Measurements from ENCODE around the gene KLF3.

Gene KLF3

DNA sequence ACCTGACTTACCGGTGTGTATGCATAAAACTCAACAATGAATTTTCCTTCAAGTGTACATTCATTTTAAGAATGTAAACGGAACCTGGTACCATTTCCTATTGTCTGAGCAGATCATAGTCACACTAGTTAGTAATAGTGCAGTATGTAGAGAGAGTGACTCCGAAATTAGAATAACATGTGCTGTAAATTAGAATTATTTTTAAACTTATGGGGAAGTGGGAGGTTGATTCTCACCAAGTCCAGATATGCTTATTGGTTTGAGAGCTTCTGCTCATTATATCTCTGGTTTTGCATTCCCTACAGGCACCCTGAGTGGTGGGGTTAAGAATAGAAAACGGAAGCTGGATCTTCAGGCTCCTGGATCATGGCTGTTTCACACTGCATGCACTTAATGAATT is 39.6 kb downstream of the KLF3 start:
- H3K27me3 ChIP-seq (ENCODE audit: insufficient read depth, low read length): no peaks in the 10 kb centered on the region
- WGBS: 86% methylated on average over 4 of the region's 4 CpGs
- H3K4me1 ChIP-seq (ENCODE audit: insufficient read depth, low read length): peaks cover 23% of the 10 kb centered on the region
- no peaks in the 10 kb centered on the region for H3K9me3 ChIP-seq (ENCODE audit: insufficient read depth, low read depth, low read length)
- peaks cover 3% of the 10 kb centered on the region; the same call in 1 of the 2 replicates for H3K36me3 ChIP-seq (ENCODE audit: insufficient read depth, low read length)
- no peak overlapping the region for H3K9ac ChIP-seq (ENCODE audit: low read depth, low read length)
- H3K27ac ChIP-seq (ENCODE audit: low read depth, low read length): no peak overlapping the region
- no peak overlapping the region for H3K4me3 ChIP-seq (ENCODE audit: low read length)

DNA sequence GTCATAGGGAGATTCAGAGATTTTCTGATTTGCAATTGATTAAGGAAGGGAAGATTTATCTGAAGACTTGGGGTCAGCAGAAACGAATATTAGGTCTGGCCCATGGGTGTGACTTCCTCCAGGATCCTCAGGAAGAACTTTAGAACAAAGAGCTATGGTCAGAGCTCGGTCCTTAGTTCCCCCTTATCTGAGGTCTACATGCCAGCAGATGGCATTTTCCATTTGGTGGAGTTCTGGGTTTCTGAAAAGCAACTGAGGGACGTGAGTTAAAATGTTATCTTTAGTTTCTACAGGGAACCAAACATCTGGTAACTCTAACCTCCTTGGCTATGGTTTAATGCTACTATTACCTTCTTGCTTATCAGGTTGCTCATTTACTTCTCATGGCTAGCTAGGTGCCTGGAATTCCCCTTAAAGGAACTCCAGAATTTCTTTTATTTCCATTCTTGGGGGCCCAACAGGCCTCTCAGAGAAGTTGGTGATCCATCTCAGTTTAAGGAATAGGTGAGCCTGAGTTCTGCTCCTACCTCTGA is 40.7 kb downstream of the KLF3 start:
- Histone ChIP-seq H3K9me3 (ENCODE audit: insufficient read depth, low read depth, low read length) (no peaks in the 10 kb centered on the region), H3K4me1 (ENCODE audit: insufficient read depth, low read length) (peaks cover 22% of the 10 kb centered on the region), H3K27ac (ENCODE audit: low read depth, low read length) (no peak overlapping the region), H3K36me3 (ENCODE audit: insufficient read depth, low read length) (no peaks in the 10 kb centered on the region), H3K27me3 (ENCODE audit: insufficient read depth, low read length) (no peaks in the 10 kb centered on the region), H3K4me3 (ENCODE audit: low read length) (no peak overlapping the region), H3K9ac (ENCODE audit: low read depth, low read length) (no peak overlapping the region)
- WGBS: 90% methylated on average over 3 of the region's 3 CpGs

DNA sequence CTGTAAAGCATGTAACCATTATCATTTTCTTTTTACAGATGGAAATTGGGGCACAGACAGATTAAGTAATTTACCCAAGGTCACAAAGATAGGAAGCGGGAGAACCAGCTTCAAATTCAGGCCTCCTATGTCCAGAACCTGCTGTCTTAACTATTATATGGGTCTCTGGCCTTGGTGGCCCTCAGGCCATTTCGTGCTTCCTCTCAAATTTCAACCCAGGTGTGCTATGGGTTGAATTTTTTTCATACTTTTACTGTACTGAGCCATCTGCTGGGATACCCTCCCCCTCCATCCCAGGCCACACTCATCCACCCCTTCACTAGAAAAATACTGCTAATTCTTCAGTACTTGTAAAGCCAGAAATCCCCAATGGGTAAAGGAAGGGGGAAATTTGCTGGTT is 42.3 kb downstream of the KLF3 start:
- H3K36me3 ChIP-seq (ENCODE audit: insufficient read depth, low read length): no peaks in the 10 kb centered on the region
- H3K4me1 ChIP-seq (ENCODE audit: insufficient read depth, low read length): peaks cover 7% of the 10 kb centered on the region
- WGBS: 80% methylated on average over 2 of the region's 2 CpGs
- H3K27me3 ChIP-seq (ENCODE audit: insufficient read depth, low read length): no peaks in the 10 kb centered on the region
- H3K9ac ChIP-seq (ENCODE audit: low read depth, low read length): no peak overlapping the region
- H3K27ac ChIP-seq (ENCODE audit: low read depth, low read length): no peak overlapping the region
- H3K4me3 ChIP-seq (ENCODE audit: low read length): no peak overlapping the region
- no peaks in the 10 kb centered on the region for H3K9me3 ChIP-seq (ENCODE audit: insufficient read depth, low read depth, low read length)

DNA sequence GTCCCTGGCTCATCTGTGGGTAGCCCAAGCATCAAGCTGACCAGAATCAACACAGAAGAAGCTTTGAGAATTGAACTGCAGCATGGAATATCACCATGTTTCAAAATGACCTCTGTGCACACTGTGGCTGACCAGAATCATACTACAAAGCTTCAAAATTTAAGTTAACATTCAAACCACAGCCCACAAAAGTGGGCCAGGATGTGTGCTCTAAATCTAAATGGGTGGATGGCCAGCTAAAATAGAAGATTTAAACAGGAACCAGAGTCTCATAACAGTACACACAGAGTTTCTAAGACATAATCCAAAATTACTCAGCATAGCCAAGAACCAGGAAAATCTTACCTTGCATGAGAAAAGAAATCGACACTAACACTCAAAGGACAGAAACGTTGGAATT is 46.1 kb downstream of the KLF3 start:
- no peak overlapping the region for H3K27ac ChIP-seq (ENCODE audit: low read depth, low read length)
- no peaks in the 10 kb centered on the region for H3K36me3 ChIP-seq (ENCODE audit: insufficient read depth, low read length)
- 100% methylated on average over 1 of the region's 2 CpGs for WGBS
- H3K4me1 ChIP-seq (ENCODE audit: insufficient read depth, low read length): no peaks in the 10 kb centered on the region
- H3K9me3 ChIP-seq (ENCODE audit: insufficient read depth, low read depth, low read length): no peaks in the 10 kb centered on the region
- H3K4me3 ChIP-seq (ENCODE audit: low read length): no peak overlapping the region
- no peak overlapping the region for H3K9ac ChIP-seq (ENCODE audit: low read depth, low read length)
- no peaks in the 10 kb centered on the region for H3K27me3 ChIP-seq (ENCODE audit: insufficient read depth, low read length)

DNA sequence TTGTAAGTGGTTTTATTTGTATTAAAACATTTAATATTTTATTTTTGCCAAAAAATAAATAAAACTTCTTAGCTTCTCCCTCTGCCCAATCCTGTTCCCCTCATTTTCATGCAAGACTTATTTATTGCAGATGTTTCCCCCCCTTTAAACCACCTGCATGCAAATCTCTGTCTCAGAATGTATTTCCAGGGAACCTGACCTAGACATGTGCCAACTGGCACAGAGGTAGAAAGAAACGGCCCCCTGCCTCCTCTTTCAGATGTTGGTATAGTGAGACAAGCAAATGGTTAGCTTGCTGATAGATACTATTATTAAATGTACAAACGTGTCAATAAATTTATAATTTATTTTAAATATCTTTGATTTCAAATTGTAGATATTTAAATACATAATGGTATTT is 47.1 kb downstream of the KLF3 start:
- no peaks in the 10 kb centered on the region for H3K27me3 ChIP-seq (ENCODE audit: insufficient read depth, low read length)
- WGBS: 100% methylated on average over 1 of the region's 2 CpGs

DNA sequence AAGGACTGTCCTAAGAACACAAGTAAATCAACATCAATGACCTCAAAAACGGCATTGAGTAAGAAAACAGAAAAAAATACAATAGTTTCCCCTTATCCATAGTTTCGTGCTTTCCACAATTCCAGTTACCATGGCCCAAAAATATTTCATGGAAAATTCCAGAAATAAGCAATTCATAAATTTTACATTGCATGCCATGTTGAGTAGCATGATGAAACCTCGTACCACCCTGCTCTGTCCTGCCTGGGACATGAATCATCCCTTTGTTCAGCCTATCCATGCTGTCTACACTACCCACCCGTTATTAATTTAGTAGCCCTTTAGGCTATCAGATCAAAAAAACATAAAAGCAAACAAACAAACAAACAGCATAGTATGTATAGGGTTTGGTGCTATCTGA is 51.1 kb downstream of the KLF3 start:
- no peak overlapping the region for H3K9ac ChIP-seq (ENCODE audit: low read depth, low read length)
- no peak overlapping the region for H3K4me3 ChIP-seq (ENCODE audit: low read length)
- 81% methylated on average over 4 of the region's 4 CpGs for WGBS
- no peaks in the 10 kb centered on the region for H3K36me3 ChIP-seq (ENCODE audit: insufficient read depth, low read length)
- H3K9me3 ChIP-seq (ENCODE audit: insufficient read depth, low read depth, low read length): no peaks in the 10 kb centered on the region
- H3K27me3 ChIP-seq (ENCODE audit: insufficient read depth, low read length): no peaks in the 10 kb centered on the region
- H3K27ac ChIP-seq (ENCODE audit: low read depth, low read length): no peak overlapping the region
- H3K4me1 ChIP-seq (ENCODE audit: insufficient read depth, low read length): no peaks in the 10 kb centered on the region

More for the DNA sequence above, 47.1 kb downstream of the KLF3 start:
- H3K9ac ChIP-seq (ENCODE audit: low read depth, low read length): no peak overlapping the region
- no peak overlapping the region for H3K27ac ChIP-seq (ENCODE audit: low read depth, low read length)
- H3K4me3 ChIP-seq (ENCODE audit: low read length): no peak overlapping the region
- no peaks in the 10 kb centered on the region for H3K9me3 ChIP-seq (ENCODE audit: insufficient read depth, low read depth, low read length)
- no peaks in the 10 kb centered on the region for H3K4me1 ChIP-seq (ENCODE audit: insufficient read depth, low read length)
- no peaks in the 10 kb centered on the region for H3K36me3 ChIP-seq (ENCODE audit: insufficient read depth, low read length)

DNA sequence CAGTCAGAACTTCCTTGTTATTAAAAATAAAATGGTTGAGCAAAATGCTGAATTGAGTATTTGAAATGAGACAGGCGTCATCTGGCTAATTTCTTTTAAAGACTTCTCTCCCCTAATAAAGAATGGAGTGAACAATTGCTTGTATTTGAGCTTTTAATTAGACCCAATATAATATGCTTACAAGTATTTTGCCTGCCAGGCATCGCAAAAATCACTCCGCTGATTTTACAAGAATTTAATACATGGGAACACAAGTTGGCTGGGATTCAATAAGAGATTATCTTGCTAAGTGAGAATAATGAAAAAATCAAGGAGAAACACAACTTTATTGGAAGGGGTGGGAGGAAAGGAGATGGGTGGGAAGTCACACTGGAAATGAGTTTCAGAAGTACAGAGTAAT is 52.3 kb downstream of the KLF3 start:
- H3K4me3 ChIP-seq (ENCODE audit: low read length): no peak overlapping the region
- no peaks in the 10 kb centered on the region for H3K4me1 ChIP-seq (ENCODE audit: insufficient read depth, low read length)
- no peak overlapping the region for H3K27ac ChIP-seq (ENCODE audit: low read depth, low read length)
- WGBS: 96% methylated on average over 2 of the region's 3 CpGs
- no peaks in the 10 kb centered on the region for H3K9me3 ChIP-seq (ENCODE audit: insufficient read depth, low read depth, low read length)
- no peak overlapping the region for H3K9ac ChIP-seq (ENCODE audit: low read depth, low read length)
- H3K36me3 ChIP-seq (ENCODE audit: insufficient read depth, low read length): no peaks in the 10 kb centered on the region
- no peaks in the 10 kb centered on the region for H3K27me3 ChIP-seq (ENCODE audit: insufficient read depth, low read length)

DNA sequence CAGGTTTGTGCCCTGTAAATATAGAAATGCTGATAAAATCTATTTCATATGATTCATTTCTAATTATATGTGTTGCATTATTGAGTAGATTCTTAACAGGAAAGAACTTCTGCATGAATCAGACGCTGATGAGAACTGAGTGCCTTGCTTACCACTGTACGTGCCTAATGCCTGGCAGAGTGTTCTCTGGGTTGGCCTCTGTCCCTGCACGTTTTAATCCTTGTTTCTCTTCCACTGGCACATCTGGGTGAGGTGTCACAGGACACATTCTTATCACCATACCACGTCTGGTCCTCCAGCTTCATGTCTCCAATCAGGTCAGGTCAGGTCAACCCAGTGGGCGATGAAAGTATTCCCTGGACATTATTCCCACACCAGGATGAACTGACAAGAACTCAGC is 53.6 kb downstream of the KLF3 start:
- Histone ChIP-seq H3K27me3 (ENCODE audit: insufficient read depth, low read length) (no peaks in the 10 kb centered on the region), H3K27ac (ENCODE audit: low read depth, low read length) (no peak overlapping the region), H3K4me1 (ENCODE audit: insufficient read depth, low read length) (no peaks in the 10 kb centered on the region), H3K4me3 (ENCODE audit: low read length) (no peak overlapping the region), H3K36me3 (ENCODE audit: insufficient read depth, low read length) (no peaks in the 10 kb centered on the region), H3K9ac (ENCODE audit: low read depth, low read length) (no peak overlapping the region), H3K9me3 (ENCODE audit: insufficient read depth, low read depth, low read length) (no peaks in the 10 kb centered on the region)
- 91% methylated on average over 5 of the region's 5 CpGs for WGBS

DNA sequence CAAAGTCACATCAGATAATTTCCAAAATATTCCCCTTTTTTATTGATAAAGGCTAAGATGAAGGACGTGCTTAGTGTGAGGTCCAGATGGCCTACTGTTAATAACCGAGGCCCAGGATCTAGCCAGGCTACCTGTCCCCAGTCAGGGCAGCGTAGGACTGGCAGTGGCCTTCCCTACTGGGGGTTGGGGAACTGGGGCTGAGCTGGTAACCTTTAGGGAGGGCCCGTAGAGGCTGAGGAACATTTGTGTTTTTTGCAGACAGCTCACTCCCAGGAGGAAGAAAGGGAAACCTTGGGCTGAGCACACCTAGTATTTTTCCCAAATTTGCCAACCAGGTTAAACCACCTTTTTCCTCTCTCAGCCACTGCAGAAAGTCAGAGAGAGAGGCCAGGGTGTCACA is 59.1 kb downstream of the KLF3 start:
- Histone ChIP-seq H3K27ac (ENCODE audit: low read depth, low read length) (no peak overlapping the region), H3K27me3 (ENCODE audit: insufficient read depth, low read length) (no peaks in the 10 kb centered on the region), H3K9me3 (ENCODE audit: insufficient read depth, low read depth, low read length) (no peaks in the 10 kb centered on the region), H3K9ac (ENCODE audit: low read depth, low read length) (no peak overlapping the region), H3K4me1 (ENCODE audit: insufficient read depth, low read length) (no peaks in the 10 kb centered on the region), H3K4me3 (ENCODE audit: low read length) (no peak overlapping the region), H3K36me3 (ENCODE audit: insufficient read depth, low read length) (no peaks in the 10 kb centered on the region)
- 76% methylated on average over 4 of the region's 4 CpGs for WGBS

DNA sequence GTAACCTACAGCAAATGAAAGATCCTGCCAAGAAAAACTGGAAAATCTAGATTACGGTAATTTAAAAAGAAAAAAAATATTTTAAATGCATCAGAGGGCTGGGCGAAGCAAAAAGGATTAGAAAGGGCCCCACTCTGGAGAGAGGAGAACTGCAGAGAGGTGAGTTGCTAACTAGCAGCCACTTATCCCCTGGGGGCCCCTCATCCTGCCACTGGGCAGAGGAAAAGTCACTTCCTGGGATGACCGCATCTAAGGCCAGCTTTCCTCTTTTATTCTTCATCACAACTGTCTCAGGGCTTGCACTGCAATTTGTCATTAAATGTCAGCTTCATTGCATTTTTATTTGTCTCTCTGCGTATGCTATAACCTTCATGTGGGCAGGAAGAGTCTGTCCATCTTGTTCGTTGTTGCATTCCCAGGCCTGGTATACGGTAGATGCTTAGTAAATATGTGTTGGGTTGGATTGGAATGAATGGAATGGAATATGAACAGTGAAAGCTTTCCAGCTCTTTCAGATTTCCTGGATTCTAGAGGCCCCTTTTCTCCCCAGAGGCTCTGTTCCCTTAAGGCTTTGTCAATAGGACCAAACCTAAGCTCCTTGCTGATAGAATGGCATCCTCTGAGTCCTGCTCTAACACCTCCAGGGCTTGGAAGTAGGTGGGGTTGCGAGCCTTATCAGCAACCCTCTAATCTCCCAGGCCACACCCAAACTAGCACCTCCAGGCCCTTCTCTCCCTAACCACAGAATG is 59.9 kb downstream of the KLF3 start:
- Histone ChIP-seq H3K27ac (ENCODE audit: low read depth, low read length) (no peak overlapping the region), H3K9me3 (ENCODE audit: insufficient read depth, low read depth, low read length) (no peaks in the 10 kb centered on the region), H3K36me3 (ENCODE audit: insufficient read depth, low read length) (no peaks in the 10 kb centered on the region), H3K4me1 (ENCODE audit: insufficient read depth, low read length) (peaks cover 3% of the 10 kb centered on the region; the same call in 1 of the 2 replicates), H3K9ac (ENCODE audit: low read depth, low read length) (no peak overlapping the region), H3K27me3 (ENCODE audit: insufficient read depth, low read length) (no peaks in the 10 kb centered on the region), H3K4me3 (ENCODE audit: low read length) (no peak overlapping the region)
- 85% methylated on average over 7 of the region's 7 CpGs for whole genome bisulfite sequencing

DNA sequence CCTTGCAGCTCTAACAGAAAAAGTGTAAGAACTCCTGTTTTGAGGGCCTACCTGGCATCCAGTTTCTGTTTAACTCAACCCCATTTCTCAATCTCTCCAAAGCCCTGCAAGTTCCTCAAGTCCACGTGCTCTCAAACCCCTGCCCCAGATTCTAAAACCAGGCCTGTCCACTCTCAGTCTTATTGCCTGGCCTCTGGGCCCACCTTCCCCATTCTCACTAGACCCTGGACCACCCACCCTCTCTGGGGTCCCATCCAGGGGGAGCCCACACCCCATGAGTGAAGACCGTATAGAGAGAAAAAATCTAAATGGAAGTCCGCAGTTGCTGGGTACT is 60.4 kb downstream of the KLF3 start:
- Histone ChIP-seq H3K4me1 (ENCODE audit: insufficient read depth, low read length) (peaks cover 3% of the 10 kb centered on the region; the same call in 1 of the 2 replicates), H3K9me3 (ENCODE audit: insufficient read depth, low read depth, low read length) (no peaks in the 10 kb centered on the region), H3K9ac (ENCODE audit: low read depth, low read length) (no peak overlapping the region), H3K27ac (ENCODE audit: low read depth, low read length) (no peak overlapping the region), H3K4me3 (ENCODE audit: low read length) (no peak overlapping the region), H3K36me3 (ENCODE audit: insufficient read depth, low read length) (no peaks in the 10 kb centered on the region), H3K27me3 (ENCODE audit: insufficient read depth, low read length) (no peaks in the 10 kb centered on the region)
- 89% methylated on average over 3 of the region's 3 CpGs for WGBS
